Left colon (tissue), 2 donors: ENCODE data around the gene LGALS1. TPM values are rescaled to one million over a fixed set of nuclear protein-coding genes. Genes with fewer than 3 reads are reported as not detected.
"Not testable (repeated sequence)": the region's sequence is repeated elsewhere in the genome, so short reads cannot be mapped to it uniquely, and the experiment has no call there.

Source experiments
- ATAC-seq: fragments of 200-7000 bp; cut with Tn5 transposase; one replicate; pipeline ENCODE4 v1.9.1; 2020; ENCODE audit warnings: mild to moderate bottlenecking, moderate library complexity
- DNase-seq, 2 donors: peaks; one replicate each; pipeline ENCODE4 v3.0.0-alpha.2; 2020
- intact Hi-C, 2 donors: fragments of 100-400 bp; cut with DNase I in 1 of 2; cut with micrococcal nuclease in 1 of 2; formaldehyde crosslinking; loops; one replicate each; pipeline versions ENCODE4 v1.11.2 to v1.14.0; 2022; cut with DNase I, micrococcal nuclease
- total RNA-seq, 2 donors: library from RNA; stranded (reverse); fragmentation: NEBNext Ultra II Directional; extraction: Animal tissue kit (Norgen Biotek cat#: 25700); gene quantifications; one replicate each; pipeline ENCODE4 v1.2.1, GENCODE V29; 2021
- donor health status: DM: no; HTN: no; CAD: no.
- donor health status: DM: yes; HTN: yes; CAD: no.

Gene LGALS1
- total RNA-seq, 2 donors from 2014 or later: 40.4 to 161 TPM

DNA sequence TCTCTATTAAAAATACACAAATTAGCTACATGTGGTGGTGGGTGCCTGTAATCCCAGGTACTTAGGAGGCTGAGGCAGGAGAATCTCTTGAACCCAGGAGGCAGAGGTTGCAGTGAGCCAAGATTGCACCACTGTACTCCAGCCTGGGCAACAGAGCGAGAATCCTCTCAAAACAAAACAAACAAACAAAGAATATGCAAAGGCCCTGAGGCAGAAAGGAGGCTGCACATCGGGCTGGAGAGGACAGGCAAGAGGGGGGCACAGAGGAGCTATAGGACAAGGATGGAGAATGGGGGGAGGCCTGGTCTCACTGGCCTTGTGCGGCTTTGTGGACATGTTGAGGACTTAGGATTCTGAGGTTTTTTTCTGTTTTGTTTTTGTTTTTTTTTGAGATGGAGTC lies 29.8 kb downstream of the LGALS1 start:
- no peak for ATAC-seq
- intact Hi-C loops: no loop called here
- no peak for DNase-seq

DNA sequence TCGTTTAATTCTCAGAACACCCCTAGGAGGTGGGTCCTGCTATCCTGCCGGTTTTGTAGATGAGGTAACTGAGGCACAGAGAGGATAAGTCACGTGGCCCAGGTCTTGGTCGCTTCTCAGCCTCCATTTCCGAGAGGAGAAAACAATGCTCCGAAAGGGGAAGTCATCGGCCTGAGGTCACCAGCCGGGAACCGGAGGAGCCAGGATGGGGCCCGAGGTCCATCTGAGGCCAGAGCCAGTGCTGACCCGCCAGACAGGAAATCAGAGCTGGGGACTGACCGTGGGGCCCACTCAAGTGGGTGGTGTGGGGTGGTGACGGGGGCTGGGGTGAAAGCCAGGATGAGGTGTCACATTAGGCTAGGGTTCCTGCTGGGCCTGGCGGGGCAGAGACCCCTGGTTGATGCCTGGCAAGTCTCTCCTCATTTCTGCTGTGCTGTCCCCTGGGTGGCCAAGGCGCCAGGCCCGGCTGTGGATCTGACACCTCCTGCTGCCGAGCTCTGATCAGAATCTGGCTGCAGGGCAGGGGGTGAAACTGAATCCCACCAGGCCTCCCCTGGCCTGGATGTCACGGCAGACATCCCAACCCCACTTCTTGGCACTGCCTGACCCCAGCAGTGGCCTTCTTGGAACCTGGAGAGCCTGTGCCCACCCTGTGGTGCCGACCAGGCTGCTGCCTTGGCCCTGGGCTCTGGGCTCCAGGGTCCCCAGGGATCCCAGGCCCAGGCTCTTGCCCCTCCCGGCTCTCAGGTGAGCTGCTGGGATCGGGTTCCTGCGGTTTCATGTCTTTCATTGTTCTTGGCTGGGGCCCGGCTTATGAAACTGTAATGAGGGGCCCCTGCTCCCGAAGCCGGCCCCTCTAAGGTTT lies 33.4 kb downstream of the LGALS1 start:
- DNase-seq (no peak), ATAC-seq (peak; percentile 18)
- intact Hi-C loops: no loop called here

DNA sequence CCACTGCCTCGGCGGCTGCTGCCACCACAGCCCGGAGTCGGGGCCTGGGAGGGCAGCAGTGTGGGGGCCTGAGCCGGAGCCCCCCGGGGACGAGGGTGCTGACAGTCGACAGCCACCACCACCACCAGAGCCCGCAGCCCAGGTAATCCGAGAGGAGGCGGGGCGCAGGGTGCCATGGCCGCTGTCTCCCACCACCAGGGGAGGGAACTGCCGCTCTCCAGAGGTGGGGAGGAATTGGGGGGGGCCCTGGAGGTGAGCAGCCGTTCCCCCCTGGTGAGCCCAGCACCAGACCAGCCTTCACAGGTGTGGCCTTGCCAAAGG lies 34.0 kb downstream of the LGALS1 start:
- DNase-seq (no peak), ATAC-seq (no peak)
- intact Hi-C loops: no loop called here

DNA sequence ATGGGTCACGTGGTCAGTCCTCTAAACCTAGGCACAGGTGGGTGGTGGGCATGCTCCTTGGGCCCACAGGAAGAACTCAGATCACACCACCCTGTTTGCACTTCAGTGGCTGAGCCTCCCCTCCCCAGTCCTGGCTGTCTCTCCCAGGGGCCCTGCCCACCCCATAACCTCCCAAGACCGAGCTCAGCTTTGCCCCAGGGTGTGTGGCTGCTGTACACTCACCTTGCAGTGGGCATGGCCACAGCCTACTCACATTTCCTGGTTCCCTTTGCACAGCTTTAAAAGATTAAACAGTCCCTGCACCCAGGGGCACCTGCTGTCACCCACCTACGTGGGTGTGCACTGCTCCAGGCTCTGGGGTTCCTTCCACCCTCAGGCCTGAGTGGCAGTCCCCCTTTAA lies 35.2 kb downstream of the LGALS1 start:
- intact Hi-C loops: no loop called here
- ATAC-seq: peak; percentile 76
- DNase-seq: no peak

DNA sequence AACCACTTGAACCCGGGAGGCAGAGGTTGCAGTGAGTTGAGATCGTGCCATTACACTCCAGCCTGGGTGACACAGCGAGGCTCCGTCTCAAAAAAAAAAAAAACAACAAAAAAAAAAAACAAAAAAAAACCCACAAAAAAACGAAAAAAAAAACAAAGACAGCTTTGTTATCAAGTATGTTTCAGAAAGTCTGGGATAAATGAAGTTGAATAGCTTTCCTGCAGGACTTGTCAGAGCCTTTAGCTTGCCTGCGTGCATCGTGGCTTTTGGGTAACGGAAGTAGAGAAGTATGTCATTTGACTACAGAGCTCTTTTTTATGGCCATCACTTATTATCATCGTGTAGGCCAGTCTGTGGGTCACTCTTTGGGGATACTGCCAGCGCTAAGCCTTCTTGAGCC lies 36.1 kb downstream of the LGALS1 start:
- intact Hi-C loops: no loop called here
- ATAC-seq: no peak
- no peak for DNase-seq

DNA sequence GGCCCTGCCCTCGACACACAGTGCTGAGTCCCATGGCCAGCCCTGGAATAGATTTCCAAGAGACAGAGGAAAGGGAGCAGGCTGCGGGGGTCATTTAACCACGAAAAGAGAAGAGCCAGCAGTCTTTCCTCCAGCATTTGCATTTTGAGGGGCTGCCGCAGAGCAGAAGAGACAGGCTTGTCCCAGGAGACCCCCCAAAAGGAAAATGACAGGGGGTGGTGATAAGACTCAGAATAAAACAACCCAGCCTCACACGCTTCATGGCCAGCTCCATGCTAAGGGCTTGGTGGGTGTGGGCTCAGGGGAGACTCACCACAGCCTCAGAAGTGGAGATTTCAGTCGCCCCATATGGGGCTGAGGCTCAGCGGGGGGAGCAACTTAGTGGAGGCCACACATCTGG lies 38.3 kb downstream of the LGALS1 start:
- intact Hi-C loops: no loop called here
- ATAC-seq (no peak), DNase-seq (no peak)

DNA sequence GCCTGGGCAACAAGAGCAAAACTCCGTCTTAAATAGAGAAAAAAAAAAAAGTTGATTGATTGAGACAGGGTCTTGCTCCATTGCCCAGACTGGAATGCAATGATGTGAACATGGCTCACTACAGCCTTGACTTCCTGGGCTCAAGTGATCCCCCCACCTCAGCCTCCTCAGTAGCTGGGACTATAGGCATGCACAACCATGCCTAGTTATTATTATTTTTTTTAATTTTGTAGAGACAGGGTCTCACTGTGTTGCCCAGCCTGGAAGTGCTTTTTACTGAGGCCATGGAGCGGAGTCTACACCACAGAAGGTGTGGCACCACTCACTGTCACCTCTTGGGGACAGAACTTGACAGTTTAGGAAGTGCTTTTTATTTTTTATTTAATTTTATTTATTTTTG lies 39.2 kb downstream of the LGALS1 start:
- no peak for DNase-seq
- intact Hi-C loops: no loop called here
- no peak for ATAC-seq

DNA sequence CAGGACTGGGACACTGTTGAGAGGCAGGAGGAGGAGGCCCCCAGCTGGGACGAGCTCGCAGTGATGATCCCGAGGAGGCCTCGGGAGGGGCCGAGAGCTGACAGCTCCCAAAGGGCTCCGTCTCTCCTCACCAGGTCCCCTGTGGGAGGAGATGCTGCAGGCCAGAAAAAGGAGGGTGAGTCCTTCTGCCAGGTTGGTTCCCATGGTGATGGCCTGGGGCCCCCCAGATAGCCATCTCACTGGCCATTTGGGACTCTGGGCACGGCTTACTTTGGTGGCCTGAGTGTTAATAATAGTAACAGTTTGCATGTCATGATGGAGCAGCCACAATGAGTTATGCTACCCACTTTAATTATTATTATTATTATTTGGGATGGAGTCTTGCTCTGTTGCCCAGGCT lies 40.3 kb downstream of the LGALS1 start:
- intact Hi-C loops: no loop called here
- no peak for DNase-seq
- no peak for ATAC-seq

DNA sequence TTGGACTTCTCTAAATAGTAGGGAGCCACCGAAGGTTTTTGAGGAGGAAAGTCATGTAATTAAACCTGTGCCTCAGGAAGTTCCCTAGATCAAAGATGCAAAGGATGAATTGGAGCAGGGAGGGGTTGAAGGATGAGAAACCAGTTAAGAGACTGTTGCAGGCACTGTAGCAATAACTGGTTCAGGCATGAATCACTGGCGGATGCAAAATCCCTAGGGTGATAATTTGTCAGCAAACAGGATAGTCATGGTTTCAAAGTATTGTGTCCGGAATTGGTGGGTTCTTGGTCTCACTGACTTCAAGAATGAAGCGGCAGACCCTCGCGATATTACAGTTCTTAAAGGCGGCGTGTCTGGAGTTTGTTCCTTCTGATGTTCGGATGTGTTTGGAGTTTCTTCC lies 41.3 kb downstream of the LGALS1 start:
- no peak for ATAC-seq

DNA sequence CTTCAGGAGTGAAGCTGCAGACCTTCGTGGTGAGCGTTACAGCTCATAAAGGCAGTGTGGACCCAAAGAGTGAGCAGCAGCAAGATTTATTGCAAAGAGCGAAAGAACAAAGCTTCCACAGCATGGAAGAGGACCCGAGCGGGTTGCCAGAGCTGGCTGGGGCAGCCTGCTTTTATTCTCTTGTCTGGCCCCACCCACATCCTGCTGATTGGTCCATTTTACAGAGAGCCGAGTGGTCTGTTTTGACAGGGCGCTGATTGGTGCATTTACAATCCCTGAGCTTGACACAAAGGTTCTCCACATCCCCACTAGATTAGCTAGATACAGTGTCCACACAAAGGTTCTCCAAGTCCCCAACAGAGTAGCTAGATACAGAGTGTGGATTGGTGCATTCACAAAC lies 41.8 kb downstream of the LGALS1 start:
- ATAC-seq, DNase-seq, intact Hi-C loops: not testable (repeated sequence)

More for the DNA sequence above, 41.3 kb downstream of the LGALS1 start:
- intact Hi-C loops: no loop called here
- no peak for DNase-seq

DNA sequence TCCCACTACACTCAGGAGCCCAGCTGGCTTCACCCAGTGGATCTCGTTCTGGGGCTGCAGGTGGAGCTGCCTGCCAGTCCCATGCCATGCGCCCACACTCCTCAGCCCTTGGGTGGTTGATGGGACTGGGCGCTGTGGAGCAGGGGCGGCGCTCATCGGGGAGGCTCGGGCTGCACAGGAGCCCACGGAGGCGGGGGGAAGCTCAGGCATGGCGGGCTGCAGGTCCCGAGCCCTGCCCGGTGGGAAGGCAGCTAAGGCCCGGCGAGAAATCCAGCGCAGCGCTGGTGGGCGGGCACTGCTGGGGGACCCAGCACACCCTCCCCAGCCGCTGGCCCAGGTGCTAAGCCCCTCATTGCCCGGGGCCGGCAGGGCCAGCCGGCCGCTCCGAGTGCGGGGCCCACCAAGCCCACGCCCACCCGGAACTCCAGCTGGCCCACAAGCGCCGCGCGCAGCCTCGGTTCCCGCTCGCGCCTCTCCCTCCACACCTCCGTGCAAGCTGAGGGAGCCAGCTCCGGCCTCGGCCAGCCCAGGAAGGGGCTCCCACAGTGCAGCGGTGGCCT lies 42.4 kb downstream of the LGALS1 start:
- DNase-seq, ATAC-seq, intact Hi-C loops: not testable (repeated sequence)

DNA sequence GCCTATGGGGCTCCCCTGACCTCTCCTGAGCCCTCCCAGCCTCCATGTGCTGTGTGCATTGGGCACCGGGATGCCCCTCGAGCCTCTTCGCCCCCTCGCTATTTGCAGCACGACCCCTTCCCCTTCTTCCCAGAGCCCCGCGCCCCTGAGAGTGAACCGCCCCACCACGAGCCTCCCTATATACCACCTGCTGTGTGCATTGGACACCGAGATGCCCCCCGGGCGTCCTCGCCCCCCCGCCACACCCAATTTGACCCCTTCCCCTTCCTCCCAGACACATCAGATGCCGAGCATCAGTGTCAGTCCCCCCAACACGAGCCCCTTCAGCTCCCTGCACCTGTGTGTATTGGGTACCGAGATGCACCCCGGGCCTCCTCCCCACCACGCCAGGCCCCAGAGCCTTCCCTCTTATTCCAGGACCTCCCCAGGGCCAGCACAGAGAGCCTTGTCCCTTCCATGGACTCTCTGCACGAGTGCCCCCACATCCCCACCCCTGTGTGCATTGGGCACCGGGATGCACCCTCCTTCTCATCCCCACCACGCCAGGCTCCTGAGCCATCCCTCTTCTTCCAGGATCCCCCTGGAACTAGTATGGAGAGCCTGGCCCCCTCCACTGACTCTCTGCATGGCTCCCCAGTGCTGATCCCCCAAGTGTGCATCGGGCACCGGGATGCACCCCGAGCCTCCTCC lies 50.3 kb downstream of the LGALS1 start:
- ATAC-seq (no peak), DNase-seq (no peak)
- intact Hi-C loops: no loop called here

DNA sequence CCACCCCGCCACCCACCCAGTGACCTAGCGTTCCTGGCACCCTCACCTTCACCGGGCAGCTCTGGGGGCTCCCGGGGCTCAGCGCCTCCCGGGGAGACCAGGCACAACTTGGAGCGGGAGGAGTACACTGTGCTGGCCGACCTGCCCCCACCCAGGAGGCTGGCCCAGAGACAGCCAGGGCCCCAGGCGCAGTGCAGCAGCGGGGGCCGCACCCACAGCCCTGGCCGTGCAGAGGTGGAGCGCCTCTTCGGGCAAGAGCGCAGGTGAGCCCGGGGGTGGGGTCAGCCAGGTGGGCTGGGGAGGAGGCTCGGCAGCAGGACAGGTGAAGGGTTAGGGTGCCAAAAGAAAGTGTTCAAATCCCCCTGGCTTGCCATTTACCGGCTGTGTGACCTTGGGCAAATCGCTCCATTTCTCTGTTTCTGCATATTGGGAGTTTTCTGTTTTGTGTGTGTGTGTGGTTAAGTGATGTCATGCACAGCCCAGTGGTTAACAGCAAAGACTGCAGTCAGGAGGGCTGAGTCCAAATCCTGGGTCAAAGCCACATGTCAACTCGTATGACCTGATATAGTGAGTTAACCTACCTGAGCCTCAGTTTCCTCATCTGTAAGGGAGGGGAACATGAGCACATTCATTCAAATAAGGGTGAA lies 50.9 kb downstream of the LGALS1 start:
- intact Hi-C loops: no loop called here
- ATAC-seq (peak; percentile 31), DNase-seq (no peak)

DNA sequence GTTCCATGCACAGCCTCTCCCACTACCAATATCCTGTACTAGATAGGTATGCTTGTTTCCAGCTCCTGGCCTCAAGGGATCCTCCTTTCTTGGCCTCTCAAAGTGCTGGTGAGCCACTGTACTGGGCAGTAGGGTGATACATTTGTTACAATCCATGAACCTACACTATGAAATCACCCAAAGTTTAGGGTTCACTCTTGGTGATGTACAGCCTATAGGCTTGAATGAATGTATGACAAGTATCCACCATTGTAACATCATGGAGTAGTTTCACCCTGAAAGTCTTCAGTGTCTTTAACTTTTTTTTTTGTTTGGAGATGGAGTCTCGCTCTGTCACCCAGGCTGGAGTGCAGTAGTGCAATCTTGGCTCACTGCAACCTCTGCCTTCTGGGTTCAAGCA lies 53.2 kb downstream of the LGALS1 start:
- DNase-seq (no peak), ATAC-seq (no peak)
- intact Hi-C loops: no loop called here

Other genes with a start within 250 kb of the LGALS1 start
- under 1 TPM in 1 of 2 donors, not detected in 1; 0.20 TPM for gene ELFN2, start 248.2 kb upstream of the LGALS1 start, total RNA-seq
- gene MFNG, start 189.3 kb upstream of the LGALS1 start, total RNA-seq: 10 to 100 TPM; 10.4 to 11.2 TPM
- gene CARD10, start 156.2 kb upstream of the LGALS1 start, total RNA-seq: 10 to 100 TPM; 64.1 to 66.4 TPM
- gene CDC42EP1, start 115.2 kb upstream of the LGALS1 start, total RNA-seq: 10 to 100 TPM; 52.2 to 64.1 TPM
- 10 to 100 TPM; 42.9 to 44.5 TPM for gene LGALS2, start 95.5 kb upstream of the LGALS1 start, total RNA-seq
- gene GGA1, start 66.8 kb upstream of the LGALS1 start, total RNA-seq: 10 to 100 TPM; 56.9 to 73.3 TPM
- 100 to 1,000 TPM in 1 of 2 donors, 10 to 100 TPM in 1; 77.4 to 121 TPM for gene SH3BP1, start 36.0 kb upstream of the LGALS1 start, total RNA-seq
- 10 to 100 TPM; 37.7 to 50.7 TPM for gene PDXP, start 16.9 kb upstream of the LGALS1 start, total RNA-seq
- 10 to 100 TPM; 30.3 to 38.2 TPM for gene NOL12, start 10.7 kb downstream of the LGALS1 start, total RNA-seq
- 10 to 100 TPM; 87.2 TPM for gene TRIOBP, start 21.4 kb downstream of the LGALS1 start, total RNA-seq
- 10 to 100 TPM; 10.2 to 10.6 TPM for gene GCAT, start 132.3 kb downstream of the LGALS1 start, total RNA-seq
- not detected for gene GALR3, start 147.7 kb downstream of the LGALS1 start, total RNA-seq
- 10 to 100 TPM; 21.1 to 25.6 TPM for gene ANKRD54, start 168.7 kb downstream of the LGALS1 start, total RNA-seq
- 100 to 1,000 TPM; 362 to 388 TPM for gene EIF3L, start 173.8 kb downstream of the LGALS1 start, total RNA-seq
- gene MICALL1, start 230.7 kb downstream of the LGALS1 start, total RNA-seq: 10 to 100 TPM; 26.6 to 32.6 TPM